Central memory CD8-positive, alpha-beta T cell (primary cell): ENCODE measurements around the gene SLX4IP.

Source experiments
- ATAC-seq: fragments of 150-1000 bp; cut with Tn5 transposase; replicated peaks from 2 replicates; pipeline ENCODE4 v1.10.0; 2022; ENCODE audit warnings: mild to moderate bottlenecking, moderate FRiP score, moderate number of reproducible peaks; ENCODE audit not compliant: poor library complexity, severe bottlenecking; ENCODE audit errors: extremely low read depth
- DNase-seq, 2 donors: peaks; one replicate each; pipeline ENCODE4 v3.0.0; 2021; ENCODE audit warnings: low spot score in 2 of 2
- H3K27ac Mint-ChIP-seq: one replicate; pipeline ENCODE4 v1.8.0; 2022; ENCODE audit warnings: low read depth, mild to moderate bottlenecking, moderate library complexity, mixed read lengths
- H3K27me3 Mint-ChIP-seq: one replicate; pipeline ENCODE4 v1.8.0; 2022; ENCODE audit warnings: mixed read lengths
- H3K36me3 Mint-ChIP-seq: one replicate; pipeline ENCODE4 v1.8.0; 2022; ENCODE audit warnings: mild to moderate bottlenecking, moderate library complexity, mixed read lengths; ENCODE audit not compliant: insufficient read depth
- H3K4me1 Mint-ChIP-seq: one replicate; pipeline ENCODE4 v1.8.0; 2022; ENCODE audit warnings: mixed read lengths
- H3K4me3 Mint-ChIP-seq: one replicate; pipeline ENCODE4 v1.8.0; 2022; ENCODE audit warnings: mild to moderate bottlenecking, moderate library complexity, mixed read lengths
- H3K9me3 Mint-ChIP-seq: one replicate; pipeline ENCODE4 v1.8.0; 2022; ENCODE audit warnings: mixed read lengths

Gene SLX4IP

GRCh38 chr20:10433014-10433622 lies 2.0 kb upstream of the SLX4IP start:
- Mint-ChIP-seq H3K36me3 (peaks cover 18% of the 10 kb centered on the region), H3K27me3 (no peaks in the 10 kb centered on the region), H3K9me3 (no peaks in the 10 kb centered on the region), H3K4me3 (peak overlapping the region; percentile 86), H3K4me1 (peaks cover 50% of the 10 kb centered on the region), H3K27ac (peak overlapping the region; percentile 96)
- DNase-seq (no peak), ATAC-seq (no peak)

DNA sequence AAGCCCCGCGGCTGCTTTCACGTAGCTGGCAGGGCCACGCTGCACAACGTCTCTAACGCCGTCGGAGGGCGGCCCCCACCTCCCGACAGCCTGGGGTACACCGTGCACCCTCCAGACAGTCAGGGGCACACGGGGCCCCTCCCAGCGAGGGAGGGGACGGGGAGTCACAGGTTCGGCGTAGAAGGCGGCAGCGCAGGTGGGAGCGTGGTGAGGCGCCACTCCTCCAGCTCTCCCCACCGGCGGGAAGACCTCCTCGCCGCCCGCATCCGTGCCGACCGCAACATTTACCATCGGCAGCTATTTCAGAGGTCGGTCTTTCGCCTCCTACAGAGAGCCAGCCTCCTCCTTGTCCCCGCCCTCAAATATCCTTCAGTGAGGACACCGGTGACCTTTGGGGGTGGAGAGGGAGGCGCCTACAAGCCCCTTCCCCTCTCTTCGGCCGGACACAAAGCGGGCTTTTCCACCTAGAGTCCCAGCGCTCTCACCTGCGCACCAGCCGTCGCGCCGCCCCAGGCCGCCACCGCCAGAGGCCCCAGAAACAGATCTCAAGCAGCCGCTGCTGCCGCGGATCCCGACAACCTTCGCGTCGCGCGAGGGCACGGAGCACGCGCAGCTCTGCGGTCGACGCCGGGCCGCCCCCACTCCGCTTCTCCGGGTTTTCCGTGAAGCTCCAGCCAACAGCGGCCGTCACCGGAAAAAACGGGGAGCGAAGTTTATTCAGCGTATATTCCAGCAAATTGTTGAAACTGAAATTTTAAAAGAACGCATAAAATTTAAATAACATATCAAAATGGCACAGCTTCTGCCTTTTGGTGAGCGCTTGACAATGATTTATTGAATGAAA lies 1.3 kb upstream of the SLX4IP start, which contains the start of gene MKKS:
Gene MKKS, minus strand, starts transcription at position 600 of the 844 bp plus-strand sequence. CDS start 20,708 bp downstream, outside the sequence.
- peak within 1 kb of the TSS; percentile 86 for H3K4me3 Mint-ChIP-seq
- H3K27ac Mint-ChIP-seq, result peak within 1 kb of the TSS; percentile 96
- peaks cover 43% of the 10 kb centered on the region for H3K4me1 Mint-ChIP-seq
- H3K9me3 Mint-ChIP-seq, result no peaks in the 10 kb centered on the region
- H3K36me3 Mint-ChIP-seq, result peaks cover 17% of the 10 kb centered on the region
- peak; percentile 72 for ATAC-seq
- peak; percentile 73 to 76 for DNase-seq
- H3K27me3 Mint-ChIP-seq, result no peaks in the 10 kb centered on the region

DNA sequence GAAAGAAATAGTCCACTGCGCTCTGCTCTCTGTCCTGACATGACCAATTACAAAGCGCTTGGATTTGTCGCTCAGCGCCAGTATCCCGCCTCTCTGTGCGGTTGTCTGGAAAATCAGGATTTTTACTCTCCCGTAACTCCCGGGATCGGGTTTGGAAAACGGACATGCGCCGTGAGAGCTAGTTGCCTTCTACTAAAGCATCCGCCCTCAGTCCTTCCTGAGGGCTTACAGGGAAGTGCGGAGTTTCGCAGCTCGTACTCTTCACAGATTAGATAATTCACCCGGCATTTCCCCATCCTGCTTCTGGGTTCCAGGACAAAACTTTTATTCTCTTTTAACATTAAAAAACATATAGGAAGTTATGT lies 656 bp upstream of the SLX4IP start:
- ATAC-seq (peak; percentile 50), DNase-seq (peak; percentile 45 to 56)
- no peaks in the 10 kb centered on the region for H3K27me3 Mint-ChIP-seq
- H3K4me3 Mint-ChIP-seq, result peak overlapping the region; percentile 86
- H3K36me3 Mint-ChIP-seq, result peaks cover 17% of the 10 kb centered on the region
- no peaks in the 10 kb centered on the region for H3K9me3 Mint-ChIP-seq
- H3K27ac Mint-ChIP-seq, result peak overlapping the region; percentile 96
- H3K4me1 Mint-ChIP-seq, result peaks cover 37% of the 10 kb centered on the region

DNA sequence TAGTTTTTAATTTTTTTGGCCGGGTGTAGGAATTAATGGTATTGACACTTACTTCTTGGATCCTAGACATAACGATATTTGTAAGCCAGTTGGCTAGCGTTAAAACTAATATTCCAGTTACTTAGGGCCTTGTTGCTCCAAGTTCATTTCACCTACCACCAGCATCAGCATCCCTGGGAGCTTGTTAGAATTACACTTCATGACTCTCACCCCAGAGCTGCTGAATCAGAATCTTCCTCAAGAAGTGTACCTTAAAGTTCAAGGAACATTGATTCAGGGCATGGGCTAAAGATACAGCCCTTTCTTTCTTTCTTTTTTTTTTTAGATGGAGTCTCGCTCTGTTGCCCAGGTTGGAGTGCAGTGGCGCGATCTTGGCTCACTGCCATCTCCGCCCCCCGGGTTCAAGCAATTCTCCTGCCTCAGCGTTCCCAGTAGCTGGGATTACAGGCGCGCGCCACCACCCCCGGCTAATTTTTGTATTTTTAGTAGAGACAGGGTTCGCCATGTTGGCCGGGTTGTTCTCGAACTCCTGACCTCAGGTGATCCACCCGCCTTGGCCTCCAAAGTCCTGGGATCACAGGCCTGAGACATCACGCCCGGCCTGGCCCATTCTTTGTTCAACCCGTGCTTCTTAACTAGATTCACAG lies 1.1 kb downstream of the SLX4IP start:
- ATAC-seq (no peak), DNase-seq (no peak)
- H3K27me3 Mint-ChIP-seq, result no peaks in the 10 kb centered on the region
- peak overlapping the region; percentile 86 for H3K4me3 Mint-ChIP-seq
- H3K36me3 Mint-ChIP-seq, result peaks cover 17% of the 10 kb centered on the region
- peaks cover 33% of the 10 kb centered on the region for H3K4me1 Mint-ChIP-seq
- H3K9me3 Mint-ChIP-seq, result no peaks in the 10 kb centered on the region
- peak overlapping the region; percentile 96 for H3K27ac Mint-ChIP-seq

DNA sequence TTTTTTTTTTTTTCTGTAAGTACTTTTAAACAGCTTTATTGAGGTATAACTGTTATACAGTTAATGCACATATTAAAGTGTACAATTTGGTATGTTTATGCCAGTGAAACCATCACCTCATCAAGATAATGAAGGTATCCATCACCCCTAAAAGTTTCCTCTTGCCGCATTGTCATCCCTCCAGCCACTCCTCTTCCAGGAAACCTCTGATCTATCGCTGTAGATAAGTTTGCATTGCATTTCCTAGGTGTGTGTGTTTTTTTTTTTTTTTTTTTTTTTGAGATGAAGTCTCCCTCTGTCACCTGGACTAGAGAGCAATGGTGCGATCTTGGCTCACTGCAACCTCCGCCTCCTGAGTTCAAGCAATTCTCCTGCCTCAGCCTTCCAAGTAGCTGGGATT lies 3.1 kb downstream of the SLX4IP start:
- Mint-ChIP-seq H3K36me3 (peaks cover 17% of the 10 kb centered on the region), H3K27ac (no peak overlapping the region), H3K27me3 (no peaks in the 10 kb centered on the region), H3K4me3 (no peak overlapping the region), H3K9me3 (no peaks in the 10 kb centered on the region), H3K4me1 (peaks cover 20% of the 10 kb centered on the region)
- ATAC-seq (no peak), DNase-seq (no peak)

DNA sequence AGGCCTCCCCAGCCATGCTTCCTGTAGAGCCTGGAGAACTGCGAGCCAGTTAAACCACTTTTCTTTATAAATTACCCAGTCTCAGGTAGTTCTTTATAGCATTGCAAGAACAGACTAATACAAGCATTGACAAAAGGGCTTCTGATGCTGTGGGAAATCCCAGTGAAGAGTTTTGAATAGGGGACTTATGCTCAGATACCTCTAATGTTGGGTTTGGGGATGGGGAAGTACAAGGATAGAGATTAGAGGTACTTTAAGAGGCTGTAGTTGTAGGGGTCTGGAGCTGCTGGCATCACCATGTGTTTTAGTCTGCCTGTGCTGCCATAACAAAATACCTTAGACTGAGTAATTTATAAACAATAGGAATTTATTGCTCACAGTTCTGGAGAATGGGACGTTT lies 8.8 kb downstream of the SLX4IP start:
- ATAC-seq (no peak), DNase-seq (no peak)
- Mint-ChIP-seq H3K4me1 (peaks cover 18% of the 10 kb centered on the region), H3K27ac (no peak overlapping the region), H3K4me3 (no peak overlapping the region), H3K36me3 (no peaks in the 10 kb centered on the region), H3K9me3 (no peaks in the 10 kb centered on the region), H3K27me3 (no peaks in the 10 kb centered on the region)

- Mint-ChIP-seq H3K27ac (no peak overlapping the region), H3K4me1 (peaks cover 18% of the 10 kb centered on the region), H3K4me3 (no peak overlapping the region), H3K36me3 (no peaks in the 10 kb centered on the region), H3K9me3 (no peaks in the 10 kb centered on the region), H3K27me3 (no peaks in the 10 kb centered on the region)
- DNase-seq (no peak), ATAC-seq (no peak)
Measured at GRCh38 chr20:10445758-10446157, 10.7 kb downstream of the SLX4IP start.

DNA sequence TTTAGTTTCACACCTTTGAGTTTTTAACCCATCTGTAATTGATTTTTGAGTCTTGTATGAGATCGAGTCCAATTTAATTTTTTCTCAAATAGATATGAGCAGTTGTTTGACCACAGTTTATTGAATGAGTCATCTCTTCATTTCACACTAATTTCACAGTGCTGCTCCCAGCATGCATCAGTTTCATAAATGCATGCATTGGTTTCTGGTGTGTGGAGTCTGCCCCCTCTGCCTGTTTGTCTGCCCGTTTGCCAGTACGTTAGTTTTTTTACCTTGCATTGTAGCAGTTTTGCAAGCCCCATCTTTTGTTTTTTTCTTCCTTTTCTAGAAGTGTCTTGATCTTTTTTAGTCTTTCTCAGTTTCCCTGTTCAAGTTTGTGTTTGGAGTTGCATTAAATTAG lies 11.9 kb downstream of the SLX4IP start:
- H3K36me3 Mint-ChIP-seq, result no peaks in the 10 kb centered on the region
- H3K27ac Mint-ChIP-seq, result peak overlapping the region; percentile 92
- peak; percentile 99 for ATAC-seq
- no peaks in the 10 kb centered on the region for H3K27me3 Mint-ChIP-seq
- DNase-seq, result peak; percentile 23 to 50
- H3K4me1 Mint-ChIP-seq, result peaks cover 18% of the 10 kb centered on the region
- H3K9me3 Mint-ChIP-seq, result no peaks in the 10 kb centered on the region
- peak overlapping the region; percentile 69 for H3K4me3 Mint-ChIP-seq

- no peaks in the 10 kb centered on the region for H3K27me3 Mint-ChIP-seq
- no peaks in the 10 kb centered on the region for H3K9me3 Mint-ChIP-seq
- ATAC-seq (no peak), DNase-seq (no peak)
- no peaks in the 10 kb centered on the region for H3K36me3 Mint-ChIP-seq
- H3K27ac Mint-ChIP-seq, result peak overlapping the region; percentile 92
- H3K4me1 Mint-ChIP-seq, result peaks cover 22% of the 10 kb centered on the region
- H3K4me3 Mint-ChIP-seq, result no peak overlapping the region
Measured at GRCh38 chr20:10448270-10449156, 13.4 kb downstream of the SLX4IP start.

DNA sequence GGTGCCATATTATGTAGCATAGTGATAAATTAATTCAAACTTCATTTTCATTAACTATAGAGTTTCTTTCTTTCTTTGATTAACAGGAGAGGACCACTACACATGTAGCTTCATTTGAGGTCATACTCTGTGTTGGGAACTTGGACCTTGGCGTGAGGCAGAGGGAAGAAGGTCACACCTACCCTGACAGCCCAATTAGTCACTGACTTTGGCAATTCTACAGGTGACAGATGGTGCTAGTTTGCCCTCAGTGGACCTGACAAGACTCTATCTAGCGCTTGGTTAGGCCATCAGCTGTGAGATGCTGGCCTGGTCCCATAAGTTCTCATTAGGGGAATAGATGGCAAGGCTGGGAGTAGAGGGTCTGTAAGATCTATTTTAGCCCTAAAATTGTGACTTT lies 14.2 kb downstream of the SLX4IP start:
- no peaks in the 10 kb centered on the region for H3K27me3 Mint-ChIP-seq
- DNase-seq, result no peak
- ATAC-seq, result no peak
- no peaks in the 10 kb centered on the region for H3K9me3 Mint-ChIP-seq
- H3K36me3 Mint-ChIP-seq, result no peaks in the 10 kb centered on the region
- peaks cover 30% of the 10 kb centered on the region for H3K4me1 Mint-ChIP-seq
- H3K27ac Mint-ChIP-seq, result no peak overlapping the region
- H3K4me3 Mint-ChIP-seq, result no peak overlapping the region

DNA sequence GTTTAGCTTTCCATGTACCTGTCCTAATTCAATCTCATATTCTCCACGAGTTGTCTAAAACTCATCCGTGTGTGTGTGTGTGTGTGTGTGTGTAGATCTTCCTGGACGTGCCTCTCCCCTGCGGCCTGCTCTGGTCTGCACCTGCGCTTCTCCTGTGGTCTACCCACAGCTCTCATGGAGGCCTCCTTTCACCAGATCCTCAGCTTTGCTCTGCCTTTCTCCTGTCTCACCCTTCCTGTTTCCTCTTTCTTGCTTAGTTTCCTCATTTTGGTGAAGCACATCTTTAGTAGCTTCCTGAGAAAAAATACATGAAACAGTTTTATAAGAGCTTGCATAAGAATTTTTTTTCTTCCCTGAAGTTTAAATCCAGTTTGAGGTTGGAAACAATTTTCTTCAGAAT lies 18.1 kb downstream of the SLX4IP start:
- peak overlapping the region; percentile 28 for H3K4me3 Mint-ChIP-seq
- DNase-seq, result no peak
- H3K36me3 Mint-ChIP-seq, result no peaks in the 10 kb centered on the region
- peaks cover 18% of the 10 kb centered on the region for H3K4me1 Mint-ChIP-seq
- no peaks in the 10 kb centered on the region for H3K27me3 Mint-ChIP-seq
- H3K9me3 Mint-ChIP-seq, result peaks cover 10% of the 10 kb centered on the region
- peak; percentile 62 for ATAC-seq
- peak overlapping the region; percentile 91 for H3K27ac Mint-ChIP-seq

- H3K4me3 Mint-ChIP-seq, result no peak overlapping the region
- no peaks in the 10 kb centered on the region for H3K27me3 Mint-ChIP-seq
- no peak for ATAC-seq
Measured at GRCh38 chr20:10454151-10454750, 19.1 kb downstream of the SLX4IP start.

More at GRCh38 chr20:10454151-10454750, 19.1 kb downstream of the SLX4IP start:
- Mint-ChIP-seq H3K4me1 (peaks cover 18% of the 10 kb centered on the region), H3K9me3 (peaks cover 10% of the 10 kb centered on the region), H3K27ac (peak overlapping the region; percentile 91), H3K36me3 (no peaks in the 10 kb centered on the region)
- no peak for DNase-seq
